GM19239 (cell line): Measurements from ENCODE around the gene MTUS2.

Experiments used
- DNase-seq: peaks from one replicate; pipeline ENCODE4 v3.0.0; 2011; ENCODE audit warnings: low spot score; ENCODE audit not compliant: insufficient read length
- FAIRE-seq: peaks from 2 replicates; lab custom pipeline; 2011; peaks lifted over from hg19 to GRCh38; lab: Jason Lieb, UNC

MTUS2 gene

GRCh38 chr13:29100758-29101157, 280.6 kb downstream of the MTUS2 start:
- FAIRE-seq (no peak), DNase-seq (no peak)

- no peak for FAIRE-seq
- DNase-seq: no peak
These were observed 281.3 kb downstream of the MTUS2 start for GRCh38 chr13:29101409-29101808.

GRCh38 chr13:29101905-29102304, 281.8 kb downstream of the MTUS2 start:
- FAIRE-seq: no peak

GRCh38 chr13:29103065-29103800, 283.1 kb downstream of the MTUS2 start:
- no peak for DNase-seq
- FAIRE-seq: no peak

More at GRCh38 chr13:29101905-29102304, 281.8 kb downstream of the MTUS2 start:
- DNase-seq: no peak

- FAIRE-seq (no peak), DNase-seq (no peak)
These were observed 284.3 kb downstream of the MTUS2 start for GRCh38 chr13:29104461-29104860.

GRCh38 chr13:29105779-29106178, 285.6 kb downstream of the MTUS2 start:
- DNase-seq (no peak), FAIRE-seq (no peak)

- DNase-seq (no peak), FAIRE-seq (no peak)
These were observed 286.5 kb downstream of the MTUS2 start for GRCh38 chr13:29106651-29107050.

GRCh38 chr13:29108068-29108786, 288.1 kb downstream of the MTUS2 start:
- FAIRE-seq (no peak), DNase-seq (no peak)

GRCh38 chr13:29109987-29110386, 289.8 kb downstream of the MTUS2 start:
- no peak for DNase-seq
- FAIRE-seq: no peak

- FAIRE-seq (no peak), DNase-seq (no peak)
These were observed 291.3 kb downstream of the MTUS2 start for GRCh38 chr13:29111446-29111845.

- no peak for DNase-seq
- no peak for FAIRE-seq
These were observed 295.7 kb downstream of the MTUS2 start for GRCh38 chr13:29115842-29116241.

GRCh38 chr13:29117663-29118062, 297.5 kb downstream of the MTUS2 start:
- DNase-seq: no peak
- no peak for FAIRE-seq

GRCh38 chr13:29118471-29118870, 298.3 kb downstream of the MTUS2 start:
- DNase-seq: no peak
- FAIRE-seq: no peak

GRCh38 chr13:29125191-29125933, 305.2 kb downstream of the MTUS2 start:
- FAIRE-seq (peak; percentile 67), DNase-seq (no peak)

- DNase-seq (no peak), FAIRE-seq (no peak)
These were observed 305.8 kb downstream of the MTUS2 start for GRCh38 chr13:29125934-29126424.

- DNase-seq: no peak
- no peak for FAIRE-seq
These were observed 309.5 kb downstream of the MTUS2 start for GRCh38 chr13:29129616-29130015.

GRCh38 chr13:29131159-29131558, 311.0 kb downstream of the MTUS2 start:
- DNase-seq (no peak), FAIRE-seq (no peak)

- DNase-seq: no peak
- no peak for FAIRE-seq
These were observed 311.9 kb downstream of the MTUS2 start for GRCh38 chr13:29131881-29132668.

GRCh38 chr13:29136341-29136740, 316.2 kb downstream of the MTUS2 start:
- FAIRE-seq: no peak

GRCh38 chr13:29137016-29137415, 316.9 kb downstream of the MTUS2 start:
- DNase-seq: no peak
- no peak for FAIRE-seq

More at GRCh38 chr13:29136341-29136740, 316.2 kb downstream of the MTUS2 start:
- no peak for DNase-seq
